ENCODE data around the gene SMIM12. TPM values are rescaled to one million over a fixed set of nuclear protein-coding genes. Genes with fewer than 3 reads are reported as not detected.
A peak's percentile ranks its signal among the peaks of the same experiment; 100 is the strongest.

Gene SMIM12
- 43.2 and 45.4 TPM in 2 replicates for total RNA-seq
- long read RNA-seq, transcript SMIM12-206 (2 exons, 3,454 nt) = major isoform, 21 of 29 reads
- long read RNA-seq, partial matches to known transcripts = 0 of 29 reads
- long read RNA-seq, other reads (novel, unspliced or antisense) = 5 of 29 reads

- peak within 1 kb of the TSS; percentile 96 for H3K4me3 Mint-ChIP-seq
- H3K36me3 Mint-ChIP-seq (ENCODE audit: low read depth) = no peaks in the 10 kb centered on the region
- H3K27ac Mint-ChIP-seq (ENCODE audit: unreplicated experiment) = peak within 1 kb of the TSS; percentile 84
- DNase-seq (ENCODE audit: low read depth, low spot score) = peak; percentile 89
- no peaks in the 10 kb centered on the region for H3K9me3 Mint-ChIP-seq
- TF ChIP-seq CTCF (conservative IDR thresholded peaks at IDR 0.05) = peak; percentile 87
- H3K4me1 Mint-ChIP-seq = peaks cover 19% of the 10 kb centered on the region
- peaks cover 32% of the 10 kb centered on the region for H3K27me3 Mint-ChIP-seq (ENCODE audit: low read depth)
Observed at GRCh38 chr1:34859446-34860200, at the start of gene SMIM12. Gene SMIM12, minus strand, starts transcription at chr1:34859749. Its CDS starts 3,772 bp downstream, at chr1:34855977.

GRCh38 chr1:34908369-34908768 is 48.8 kb upstream of the SMIM12 start:
- H3K4me3 Mint-ChIP-seq = no peak overlapping the region
- no peak for DNase-seq (ENCODE audit: low read depth, low spot score)
- no peaks in the 10 kb centered on the region for H3K36me3 Mint-ChIP-seq (ENCODE audit: low read depth)
- TF ChIP-seq CTCF (conservative IDR thresholded peaks at IDR 0.05) = no peak
- no peaks in the 10 kb centered on the region for H3K9me3 Mint-ChIP-seq
- H3K27me3 Mint-ChIP-seq (ENCODE audit: low read depth) = peaks cover 47% of the 10 kb centered on the region
- H3K4me1 Mint-ChIP-seq = no peaks in the 10 kb centered on the region
- H3K27ac Mint-ChIP-seq (ENCODE audit: unreplicated experiment) = no peak overlapping the region

- Mint-ChIP-seq H3K36me3 (ENCODE audit: low read depth) (no peaks in the 10 kb centered on the region), H3K27me3 (ENCODE audit: low read depth) (peaks cover 50% of the 10 kb centered on the region), H3K4me3 (no peak overlapping the region), H3K27ac (ENCODE audit: unreplicated experiment) (no peak overlapping the region), H3K4me1 (no peaks in the 10 kb centered on the region), H3K9me3 (no peaks in the 10 kb centered on the region)
- TF ChIP-seq CTCF (conservative IDR thresholded peaks at IDR 0.05) = no peak
- DNase-seq (ENCODE audit: low read depth, low spot score) = no peak
Observed at GRCh38 chr1:34907487-34908090, 48.0 kb upstream of the SMIM12 start.

GRCh38 chr1:34906756-34907155 is 47.2 kb upstream of the SMIM12 start:
- Mint-ChIP-seq H3K27me3 (ENCODE audit: low read depth) (peaks cover 56% of the 10 kb centered on the region), H3K4me3 (no peak overlapping the region), H3K27ac (ENCODE audit: unreplicated experiment) (no peak overlapping the region)

GRCh38 chr1:34906222-34906621 is 46.7 kb upstream of the SMIM12 start:
- Mint-ChIP-seq H3K27ac (ENCODE audit: unreplicated experiment) (no peak overlapping the region), H3K27me3 (ENCODE audit: low read depth) (peaks cover 59% of the 10 kb centered on the region), H3K9me3 (no peaks in the 10 kb centered on the region), H3K4me1 (no peaks in the 10 kb centered on the region), H3K4me3 (no peak overlapping the region), H3K36me3 (ENCODE audit: low read depth) (no peaks in the 10 kb centered on the region)
- DNase-seq (ENCODE audit: low read depth, low spot score) = no peak
- TF ChIP-seq CTCF (conservative IDR thresholded peaks at IDR 0.05) = no peak

More at GRCh38 chr1:34906756-34907155, 47.2 kb upstream of the SMIM12 start:
- no peak for TF ChIP-seq CTCF (conservative IDR thresholded peaks at IDR 0.05)
- no peak for DNase-seq (ENCODE audit: low read depth, low spot score)
- H3K36me3 Mint-ChIP-seq (ENCODE audit: low read depth) = no peaks in the 10 kb centered on the region
- H3K9me3 Mint-ChIP-seq = no peaks in the 10 kb centered on the region
- no peaks in the 10 kb centered on the region for H3K4me1 Mint-ChIP-seq

All from neural crest cell (in vitro differentiated cells).